SK-N-MC (cell line): ENCODE measurements around the gene ICOS.

Source experiments
- DNase-seq: peaks from one replicate; pipeline ENCODE4 v3.0.0-alpha.2; 2011; ENCODE audit warnings: low read depth, low spot score
- H3K27ac ChIP-seq: fragments of 200-600 bp; sonication (generic); 2 replicates; pipeline ENCODE4 v1.5.1; 2016; ENCODE audit warnings: mixed run types
- H3K36me3 ChIP-seq: fragments of 200-600 bp; sonication (generic); 2 replicates; pipeline ENCODE4 v1.6.1; 2017; ENCODE audit warnings: antibody characterized with exemption, low read length, mixed read lengths; ENCODE audit not compliant: insufficient read depth
- H3K4me3 ChIP-seq: fragments of 200-600 bp; sonication (generic); 2 replicates; pipeline ENCODE4 v1.5.1; 2016
- H3K9ac ChIP-seq: fragments of 200-600 bp; sonication (generic); 2 replicates; pipeline ENCODE4 v1.8.0; 2017; ENCODE audit warnings: mixed run types, mixed read lengths; ENCODE audit not compliant: insufficient read length
- H3K9me3 ChIP-seq: fragments of 200-600 bp; sonication (generic); 2 replicates; pipeline ENCODE4 v1.6.1; 2017; ENCODE audit warnings: low read depth, mild to moderate bottlenecking, antibody characterized with exemption, low read length, moderate library complexity, mixed read lengths
- EZH2 ChIP-seq: fragments of 200-600 bp; sonication (generic); IDR thresholded peaks from one replicate; pipeline ENCODE4 v1.6.1; 2017; ENCODE audit warnings: antibody characterized with exemption
- FOXP2 ChIP-seq: optimal IDR thresholded peaks from 2 replicates; pipeline ENCODE3; 2011; ENCODE audit warnings: mild to moderate bottlenecking, moderate library complexity; ENCODE audit not compliant: insufficient read depth; ENCODE audit errors: extremely low read length, control extremely low read depth
- POLR2AphosphoS5 ChIP-seq: IDR thresholded peaks from 2 replicates; pipeline ENCODE4 v1.6.1; 2012; ENCODE audit warnings: mild to moderate bottlenecking, low read depth, low read length, borderline replicate concordance

ICOS gene

GRCh38 chr2:204004912-204005311, 68.3 kb downstream of the ICOS start:
- DNase-seq: no peak
- Histone ChIP-seq H3K9ac (no peak overlapping the region), H3K27ac (no peak overlapping the region), H3K9me3 (no peaks in the 10 kb centered on the region), H3K4me3 (no peak overlapping the region), H3K36me3 (no peaks in the 10 kb centered on the region)
- TF ChIP-seq EZH2: no peak
- TF ChIP-seq POLR2AphosphoS5: no peak
- no peak for TF ChIP-seq FOXP2

DNA sequence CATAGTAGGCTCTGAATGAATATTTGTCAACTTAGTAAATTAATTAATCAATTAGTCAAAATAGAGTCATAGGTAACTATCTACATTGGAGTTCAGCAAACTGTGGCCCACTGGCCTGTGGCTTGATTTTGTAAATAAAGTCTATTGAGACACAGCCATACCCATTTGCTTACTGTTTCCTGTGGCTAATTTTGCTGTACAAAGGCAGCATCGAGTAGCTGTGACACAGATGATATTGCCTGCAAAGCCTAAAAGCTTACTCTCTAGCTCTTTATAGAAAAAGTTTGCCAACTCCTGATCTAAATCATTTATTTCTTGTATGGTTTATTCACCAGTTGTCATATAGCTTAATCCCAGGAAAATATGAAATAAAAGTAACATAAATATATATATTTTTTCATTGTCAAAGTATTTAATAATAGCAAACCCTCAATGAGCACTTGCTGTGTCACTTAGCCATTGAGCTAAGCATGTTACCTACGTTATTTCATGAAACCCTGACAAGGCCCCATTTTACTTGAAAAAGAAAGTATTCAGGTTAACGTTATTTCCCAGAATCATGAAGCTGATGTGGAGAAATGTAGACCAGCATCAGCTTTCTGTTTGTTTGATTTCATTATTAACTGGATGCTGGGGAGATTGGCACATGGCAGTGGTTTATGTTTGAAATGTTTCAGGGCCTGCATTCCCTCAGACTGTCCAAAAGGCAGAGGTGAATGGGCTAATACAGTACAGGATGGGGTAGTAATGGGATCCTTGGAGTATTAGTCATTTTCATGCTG, 69.6 kb downstream of the ICOS start:
- H3K4me3 ChIP-seq: no peak overlapping the region
- no peaks in the 10 kb centered on the region for H3K9me3 ChIP-seq
- DNase-seq: no peak
- H3K36me3 ChIP-seq: no peaks in the 10 kb centered on the region
- H3K27ac ChIP-seq: no peak overlapping the region
- H3K9ac ChIP-seq: no peak overlapping the region
- TF ChIP-seq EZH2 (no peak), FOXP2 (no peak), POLR2AphosphoS5 (no peak)

GRCh38 chr2:204008352-204008751, 71.8 kb downstream of the ICOS start:
- H3K9me3 ChIP-seq: no peaks in the 10 kb centered on the region
- H3K4me3 ChIP-seq: no peak overlapping the region
- H3K36me3 ChIP-seq: no peaks in the 10 kb centered on the region
- H3K27ac ChIP-seq: no peak overlapping the region
- TF ChIP-seq EZH2: no peak
- TF ChIP-seq POLR2AphosphoS5: no peak
- no peak overlapping the region for H3K9ac ChIP-seq
- DNase-seq: no peak

DNA sequence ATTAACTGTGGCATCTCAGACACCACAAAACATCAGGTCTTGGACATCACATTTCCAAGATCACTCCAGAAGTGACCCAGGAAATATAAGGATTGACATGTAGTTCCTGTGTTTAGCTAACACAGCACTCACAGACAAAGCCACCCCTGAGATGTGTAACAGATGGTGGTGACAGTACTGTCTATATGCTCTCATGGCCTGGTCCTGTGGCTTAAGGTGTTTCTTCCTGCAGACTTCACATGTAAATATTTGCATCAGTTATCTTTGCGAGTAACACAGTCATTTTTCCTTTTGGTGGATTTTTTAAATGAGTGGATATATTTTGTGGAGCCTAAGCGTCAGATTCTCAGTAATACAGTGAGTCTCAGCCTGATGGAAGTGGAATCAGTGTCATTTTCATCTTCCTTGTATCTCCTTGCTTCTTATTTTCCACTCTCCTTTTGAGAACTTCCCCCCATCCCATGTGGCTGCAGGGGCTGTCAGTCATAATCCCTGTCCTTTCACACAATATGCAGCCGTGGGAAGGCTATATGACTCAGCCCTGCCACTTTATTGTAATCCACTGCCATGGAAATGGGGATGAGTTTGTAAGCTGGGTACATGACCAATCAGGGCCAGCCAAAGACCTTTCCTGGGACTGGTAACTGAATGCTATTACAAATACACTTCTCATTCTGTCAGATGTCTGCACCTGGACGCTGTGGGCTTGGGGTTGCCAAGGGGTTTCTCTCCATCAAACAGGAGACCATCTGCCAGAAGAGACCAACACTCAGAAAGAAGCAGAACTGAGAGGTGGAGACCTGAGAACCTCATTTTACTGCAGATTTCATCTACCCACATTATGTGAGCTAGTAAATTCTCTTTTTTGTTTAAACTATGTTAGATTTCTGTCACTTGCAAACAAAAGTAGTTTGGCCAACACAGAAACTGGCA, 74.3 kb downstream of the ICOS start:
- no peak for DNase-seq
- TF ChIP-seq POLR2AphosphoS5 (no peak), EZH2 (no peak), FOXP2 (no peak)
- no peak overlapping the region for H3K4me3 ChIP-seq
- no peaks in the 10 kb centered on the region for H3K36me3 ChIP-seq
- H3K9ac ChIP-seq: no peak overlapping the region
- no peaks in the 10 kb centered on the region for H3K9me3 ChIP-seq
- H3K27ac ChIP-seq: no peak overlapping the region
